ENCODE data around the gene LENG1.

LENG1 gene

GRCh38 chr19:54162241-54162805 lies 2.8 kb upstream of the LENG1 start:
- peak; percentile 89 for DNase-seq (ENCODE audit: low read depth)
- peak overlapping the region; percentile 21 for H3K4me3 ChIP-seq (ENCODE audit: low read depth, low read length)
- TF ChIP-seq POLR2A (IDR thresholded peaks at IDR 0.05; ENCODE audit: extremely low read depth, insufficient read length) (no peak), MYC (IDR thresholded peaks at IDR 0.05; ENCODE audit: low read depth, low read length) (no peak), MAX (IDR thresholded peaks at IDR 0.05; ENCODE audit: low read depth, low read length) (no peak; the same call in 1 of the 2 replicates), CTCF (IDR thresholded peaks at IDR 0.05; ENCODE audit: low read depth, low read length) (no peak)

DNA sequence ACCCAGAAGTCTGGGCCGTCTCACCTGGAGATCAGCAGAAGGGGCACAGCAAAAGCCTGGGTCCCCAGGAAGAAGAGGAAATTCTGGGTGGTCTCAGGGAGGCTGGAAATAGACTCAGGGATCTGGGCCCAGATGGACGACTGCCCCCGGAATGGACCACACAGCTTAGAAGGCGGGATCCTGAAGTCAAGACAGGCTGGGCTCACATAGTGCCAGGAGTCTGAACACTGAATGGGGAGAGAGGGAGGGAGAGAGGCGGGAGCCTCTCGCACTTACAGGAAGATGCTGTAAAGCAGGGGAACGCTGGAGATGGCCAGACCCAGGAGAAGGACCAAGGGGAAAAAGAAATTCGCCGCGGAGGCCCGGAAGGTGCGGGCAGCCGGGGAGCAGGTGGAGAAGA lies 1.3 kb upstream of the LENG1 start:
- peak overlapping the region; percentile 74 for H3K4me3 ChIP-seq (ENCODE audit: low read depth, low read length)
- DNase-seq (ENCODE audit: low read depth), result no peak
- no peak for TF ChIP-seq MYC (IDR thresholded peaks at IDR 0.05; ENCODE audit: low read depth, low read length)
- no peak for TF ChIP-seq CTCF (IDR thresholded peaks at IDR 0.05; ENCODE audit: low read depth, low read length)
- no peak for TF ChIP-seq MAX (IDR thresholded peaks at IDR 0.05; ENCODE audit: low read depth, low read length)
- no peak for TF ChIP-seq POLR2A (IDR thresholded peaks at IDR 0.05; ENCODE audit: extremely low read depth, insufficient read length)

- H3K4me3 ChIP-seq (ENCODE audit: low read depth, low read length), result peak overlapping the region; percentile 74
- DNase-seq (ENCODE audit: low read depth), result peak; percentile 21
- TF ChIP-seq CTCF (IDR thresholded peaks at IDR 0.05; ENCODE audit: low read depth, low read length) (no peak), POLR2A (IDR thresholded peaks at IDR 0.05; ENCODE audit: extremely low read depth, insufficient read length) (no peak), MAX (IDR thresholded peaks at IDR 0.05; ENCODE audit: low read depth, low read length) (no peak), MYC (IDR thresholded peaks at IDR 0.05; ENCODE audit: low read depth, low read length) (no peak)
Observed at GRCh38 chr19:54160182-54160811, 776 bp upstream of the LENG1 start.

DNA sequence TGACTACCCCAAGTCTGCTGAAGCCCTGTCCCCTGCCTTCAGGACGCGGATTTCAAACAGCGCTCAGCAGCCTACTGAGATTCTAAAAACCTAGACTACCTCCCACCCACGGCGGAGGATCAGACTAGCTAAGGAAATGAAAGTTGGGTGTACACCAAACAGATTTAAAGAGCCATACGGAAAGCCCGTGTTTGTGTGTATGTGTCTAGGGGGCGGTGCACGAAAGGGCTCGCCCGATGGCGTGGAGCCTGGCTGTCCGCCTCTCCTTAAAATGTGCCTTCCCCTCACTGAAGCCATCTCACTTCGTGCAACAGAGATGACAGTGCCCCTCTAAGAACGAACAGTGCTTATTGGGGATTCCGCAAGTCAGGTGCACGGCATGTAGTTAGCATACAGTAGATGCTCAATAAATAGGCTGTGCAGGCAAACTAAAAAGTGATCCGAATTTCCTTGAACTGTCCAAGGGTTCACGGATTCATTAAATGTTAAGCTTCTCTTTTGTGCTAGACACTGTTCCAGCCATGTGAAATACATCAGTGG lies 639 bp downstream of the LENG1 start:
- peak overlapping the region; percentile 78 for H3K4me3 ChIP-seq (ENCODE audit: low read depth, low read length)
- peak; percentile 21 for DNase-seq (ENCODE audit: low read depth)
- TF ChIP-seq CTCF (IDR thresholded peaks at IDR 0.05; ENCODE audit: low read depth, low read length), result no peak
- no peak for TF ChIP-seq MAX (IDR thresholded peaks at IDR 0.05; ENCODE audit: low read depth, low read length)
- TF ChIP-seq POLR2A (IDR thresholded peaks at IDR 0.05; ENCODE audit: extremely low read depth, insufficient read length), result no peak
- TF ChIP-seq MYC (IDR thresholded peaks at IDR 0.05; ENCODE audit: low read depth, low read length), result no peak

GRCh38 chr19:54156953-54157352 lies 2.6 kb downstream of the LENG1 start:
- DNase-seq (ENCODE audit: low read depth), result no peak
- TF ChIP-seq MYC (IDR thresholded peaks at IDR 0.05; ENCODE audit: low read depth, low read length) (no peak), MAX (IDR thresholded peaks at IDR 0.05; ENCODE audit: low read depth, low read length) (no peak), CTCF (IDR thresholded peaks at IDR 0.05; ENCODE audit: low read depth, low read length) (no peak), POLR2A (IDR thresholded peaks at IDR 0.05; ENCODE audit: extremely low read depth, insufficient read length) (no peak)
- no peak overlapping the region for H3K4me3 ChIP-seq (ENCODE audit: low read depth, low read length)
